GM19351 (cell line): Measurements from ENCODE around the gene DGKQ.
A peak's percentile ranks its signal among the peaks of the same experiment; 100 is the strongest.
"Not testable (repeated sequence)": the region's sequence is repeated elsewhere in the genome, so short reads cannot be mapped to it uniquely, and the experiment has no call there.

Experiments used
- ATAC-seq: cut with Tn5 transposase; IDR thresholded peaks from one replicate; pipeline ENCODE4 v1.9.1; 2021; ENCODE audit warnings: mild to moderate bottlenecking, moderate library complexity; ENCODE audit not compliant: unreplicated experiment

DGKQ gene

GRCh38 chr4:952881-953573 lies 20.3 kb downstream of the DGKQ start:
- no peak for ATAC-seq

- no peak for ATAC-seq
Measured at GRCh38 chr4:951594-952468, 21.5 kb downstream of the DGKQ start.

- no peak for ATAC-seq
Measured at GRCh38 chr4:951186-951585, 22.2 kb downstream of the DGKQ start.

GRCh38 chr4:950136-951020 lies 23.0 kb downstream of the DGKQ start:
- no peak for ATAC-seq

- ATAC-seq: no peak
Measured at GRCh38 chr4:949656-950055, 23.7 kb downstream of the DGKQ start.

GRCh38 chr4:948936-949300 lies 24.5 kb downstream of the DGKQ start:
- no peak for ATAC-seq

- no peak for ATAC-seq
Measured at GRCh38 chr4:948101-948935, 25.1 kb downstream of the DGKQ start.

- ATAC-seq: no peak
Measured at GRCh38 chr4:947491-947971, 25.8 kb downstream of the DGKQ start.

- no peak for ATAC-seq
Measured at GRCh38 chr4:946517-947471, 26.6 kb downstream of the DGKQ start.

GRCh38 chr4:946103-946450 lies 27.3 kb downstream of the DGKQ start:
- ATAC-seq: no peak

- ATAC-seq: no peak
Measured at GRCh38 chr4:945274-946102, 27.9 kb downstream of the DGKQ start.

- ATAC-seq: not testable (repeated sequence)
Measured at GRCh38 chr4:939508-939907, 33.9 kb downstream of the DGKQ start.

- peak; percentile 6 for ATAC-seq
Measured at GRCh38 chr4:932713-933070, 40.7 kb downstream of the DGKQ start.

GRCh38 chr4:931960-932712 lies 41.2 kb downstream of the DGKQ start, which contains the start of the genes GAK and TMEM175:
Gene GAK, minus strand, starts transcription at chr4:932316. Its CDS starts 129 bp downstream, at chr4:932187.
Gene TMEM175, plus strand, starts transcription at chr4:932460. Its CDS starts 15,280 bp downstream, at chr4:947740.
- ATAC-seq: peak; percentile 84

- no peak for ATAC-seq
Measured at GRCh38 chr4:931194-931959, 42.0 kb downstream of the DGKQ start.

- no peak for ATAC-seq
Measured at GRCh38 chr4:930827-931193, 42.6 kb downstream of the DGKQ start.

GRCh38 chr4:930028-930551 lies 43.3 kb downstream of the DGKQ start:
- no peak for ATAC-seq
